DOHH2 (cell line): ENCODE results near the gene EME2.

Experiments used
- EZH2phosphoT487 ChIP-seq: fragments of 200-600 bp; sonication (generic); IDR thresholded peaks from 2 replicates; pipeline ENCODE4 v1.6.1; 2017; ENCODE audit warnings: borderline replicate concordance, mild to moderate bottlenecking, antibody characterized with exemption, low read length, moderate library complexity, mixed read lengths
- TF ChIP-seq, protein P1 (sequence below): fragments of 200-600 bp; sonication (generic); IDR thresholded peaks from one replicate; pipeline ENCODE4 v1.5.1; 2014; ENCODE audit warnings: antibody characterized with exemption, mild to moderate bottlenecking, low read depth, low read length; ENCODE audit not compliant: poor library complexity, severe bottlenecking

- TF ChIP-seq, protein P1, sequence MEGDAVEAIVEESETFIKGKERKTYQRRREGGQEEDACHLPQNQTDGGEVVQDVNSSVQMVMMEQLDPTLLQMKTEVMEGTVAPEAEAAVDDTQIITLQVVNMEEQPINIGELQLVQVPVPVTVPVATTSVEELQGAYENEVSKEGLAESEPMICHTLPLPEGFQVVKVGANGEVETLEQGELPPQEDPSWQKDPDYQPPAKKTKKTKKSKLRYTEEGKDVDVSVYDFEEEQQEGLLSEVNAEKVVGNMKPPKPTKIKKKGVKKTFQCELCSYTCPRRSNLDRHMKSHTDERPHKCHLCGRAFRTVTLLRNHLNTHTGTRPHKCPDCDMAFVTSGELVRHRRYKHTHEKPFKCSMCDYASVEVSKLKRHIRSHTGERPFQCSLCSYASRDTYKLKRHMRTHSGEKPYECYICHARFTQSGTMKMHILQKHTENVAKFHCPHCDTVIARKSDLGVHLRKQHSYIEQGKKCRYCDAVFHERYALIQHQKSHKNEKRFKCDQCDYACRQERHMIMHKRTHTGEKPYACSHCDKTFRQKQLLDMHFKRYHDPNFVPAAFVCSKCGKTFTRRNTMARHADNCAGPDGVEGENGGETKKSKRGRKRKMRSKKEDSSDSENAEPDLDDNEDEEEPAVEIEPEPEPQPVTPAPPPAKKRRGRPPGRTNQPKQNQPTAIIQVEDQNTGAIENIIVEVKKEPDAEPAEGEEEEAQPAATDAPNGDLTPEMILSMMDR: no peak
- TF ChIP-seq EZH2phosphoT487: no peak
Measured at GRCh38 chr16:1729026-1729425, 43.6 kb upstream of the EME2 start.
